OCI-M2 (cell line): ENCODE results near the gene LAMA4.
"Not testable (repeated sequence)": the region's sequence is repeated elsewhere in the genome, so short reads cannot be mapped to it uniquely, and the experiment has no call there.

ENCODE experiments used
- DNase-seq: peaks from one replicate; lab custom pipeline; 2025; ENCODE audit not compliant: unreplicated experiment; lab: John Stamatoyannopoulos, UW

LAMA4 gene

DNA sequence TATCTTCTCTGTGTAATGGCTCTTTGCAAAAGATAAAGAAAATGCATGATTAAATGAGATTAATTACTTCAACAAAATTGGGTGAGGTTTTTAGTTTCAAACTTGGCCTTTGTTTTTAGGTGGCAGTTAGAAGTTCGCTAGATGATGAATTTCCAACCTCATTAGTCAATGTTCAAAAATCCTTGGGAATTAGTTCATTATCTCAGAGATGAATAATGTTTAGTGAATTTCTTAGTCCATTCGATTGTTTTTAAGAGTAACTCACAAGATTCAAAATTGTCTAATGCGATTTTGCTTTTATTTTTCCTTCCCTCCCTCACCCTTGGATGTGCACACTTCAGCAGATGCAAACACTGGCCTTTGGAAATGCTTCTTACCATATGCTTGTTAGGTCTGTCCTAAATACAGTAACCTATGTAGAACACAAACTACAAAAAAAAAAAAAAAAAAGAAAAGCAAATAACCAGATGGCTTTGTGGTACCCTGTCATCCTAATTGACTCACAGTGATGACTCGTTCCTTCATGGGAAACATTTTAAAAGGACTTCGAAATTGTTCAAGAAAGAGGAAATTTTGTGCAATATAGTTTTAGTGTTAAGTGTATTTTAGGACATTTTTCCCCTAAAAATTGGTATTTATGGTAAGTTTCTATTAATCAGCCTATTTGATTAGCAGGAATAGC is 100.3 kb downstream of the LAMA4 start:
- no peak for DNase-seq

DNA sequence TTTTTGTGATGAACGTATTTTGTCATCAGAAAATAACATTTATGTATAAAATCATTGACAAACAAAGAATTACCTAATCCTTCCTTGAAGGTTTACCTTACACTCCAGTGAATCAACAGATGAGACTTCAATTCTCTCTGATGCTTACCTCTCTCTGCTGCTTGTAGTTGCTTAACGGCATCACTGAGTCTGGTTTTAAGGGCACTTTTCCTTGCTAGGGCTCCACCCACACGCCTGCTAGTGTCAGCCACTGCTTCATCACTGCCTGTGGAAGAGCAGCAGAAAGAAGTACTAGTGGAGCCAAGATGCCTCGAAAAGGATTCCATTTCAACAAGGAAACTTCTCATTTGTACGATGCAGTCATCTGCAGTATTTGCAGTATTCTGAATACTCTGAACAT is 104.0 kb downstream of the LAMA4 start:
- no peak for DNase-seq

- no peak for DNase-seq
Observed at GRCh38 chr6:112149719-112150263, 104.6 kb downstream of the LAMA4 start.

GRCh38 chr6:112149236-112149635 is 105.1 kb downstream of the LAMA4 start:
- DNase-seq, result no peak

DNA sequence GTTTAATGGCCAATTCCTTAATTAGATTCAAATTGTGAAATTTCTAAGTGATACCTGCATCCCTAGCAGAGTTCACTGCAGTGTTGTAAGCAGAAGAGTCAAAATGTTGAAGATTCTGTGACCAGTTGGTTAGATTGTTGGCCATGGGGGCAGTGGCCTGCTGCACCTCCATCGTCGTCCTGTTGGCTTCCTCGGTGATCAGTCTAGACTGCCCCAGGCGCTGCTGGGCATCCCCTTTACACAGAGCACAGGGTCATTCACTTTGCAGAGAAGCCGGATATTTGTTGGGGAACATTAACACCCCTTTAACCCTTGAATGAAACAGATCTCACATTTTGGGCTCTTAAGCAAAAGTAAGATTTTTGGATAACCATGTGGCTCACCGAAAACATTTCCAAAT is 106.3 kb downstream of the LAMA4 start:
- no peak for DNase-seq

DNA sequence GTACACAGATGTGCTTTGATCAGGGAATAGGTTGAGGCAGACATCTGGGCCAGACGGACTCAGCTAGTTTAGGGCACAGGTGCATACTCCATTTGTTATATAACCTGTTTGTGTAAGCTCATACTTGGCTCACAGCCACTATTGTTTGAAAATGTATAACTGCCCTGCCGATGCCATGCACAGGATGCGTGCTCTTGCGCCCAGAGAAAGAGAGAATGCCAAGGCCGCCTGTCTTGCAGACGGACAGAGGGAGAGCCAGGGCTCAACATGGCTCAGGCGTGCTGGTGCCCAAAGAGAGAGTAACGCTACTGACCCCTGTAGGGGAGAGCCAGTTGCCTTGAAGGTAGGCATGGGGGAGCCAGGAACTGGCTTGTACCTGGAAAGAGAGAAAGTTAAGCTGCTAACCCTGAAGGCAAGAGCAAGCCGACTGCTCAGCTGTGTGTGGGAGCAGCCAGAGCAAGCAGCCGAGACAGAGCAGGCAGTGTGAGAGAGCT is 109.2 kb downstream of the LAMA4 start:
- DNase-seq, result no peak

- DNase-seq, result no peak
Observed at GRCh38 chr6:112144145-112144926, 110.0 kb downstream of the LAMA4 start.

- no peak for DNase-seq
Observed at GRCh38 chr6:112141707-112142106, 112.7 kb downstream of the LAMA4 start.

DNA sequence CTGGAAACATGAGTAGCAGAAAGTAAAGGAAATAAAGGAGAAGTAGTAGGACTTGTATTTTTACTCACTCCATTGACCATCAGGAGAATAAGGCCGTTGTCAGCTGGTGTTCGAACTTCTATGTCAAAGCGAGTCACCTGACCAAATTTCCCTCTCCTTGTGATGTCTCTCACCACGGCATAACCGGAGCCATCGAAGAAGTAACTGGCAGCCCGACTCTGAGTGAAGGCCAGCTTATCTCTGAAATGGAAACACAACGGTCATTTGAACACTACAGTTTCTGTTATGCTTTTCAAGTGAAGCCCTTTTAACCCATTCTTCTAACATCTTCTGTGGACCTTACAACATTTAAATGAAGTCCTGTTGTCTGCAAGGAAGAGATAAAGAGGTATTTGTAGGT is 115.3 kb downstream of the LAMA4 start:
- no peak for DNase-seq

DNA sequence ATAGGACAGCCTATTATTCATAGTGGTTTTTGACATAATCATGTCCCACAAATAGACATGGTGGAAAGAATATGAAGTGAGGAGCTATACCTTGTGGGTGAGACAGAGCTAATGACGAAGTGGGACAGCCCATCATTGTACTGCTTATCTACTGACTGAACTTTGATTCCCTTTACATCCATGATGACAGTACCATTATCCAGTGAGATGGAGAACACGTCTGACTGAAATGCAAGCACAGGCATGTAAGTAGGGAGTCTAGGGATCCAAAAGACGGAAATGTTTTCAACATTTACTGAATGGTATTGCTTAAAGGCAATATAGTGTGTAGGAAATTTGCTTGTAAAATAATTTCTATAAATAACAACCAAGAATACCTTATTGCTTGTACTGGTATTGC is 123.5 kb downstream of the LAMA4 start:
- DNase-seq, result no peak

DNA sequence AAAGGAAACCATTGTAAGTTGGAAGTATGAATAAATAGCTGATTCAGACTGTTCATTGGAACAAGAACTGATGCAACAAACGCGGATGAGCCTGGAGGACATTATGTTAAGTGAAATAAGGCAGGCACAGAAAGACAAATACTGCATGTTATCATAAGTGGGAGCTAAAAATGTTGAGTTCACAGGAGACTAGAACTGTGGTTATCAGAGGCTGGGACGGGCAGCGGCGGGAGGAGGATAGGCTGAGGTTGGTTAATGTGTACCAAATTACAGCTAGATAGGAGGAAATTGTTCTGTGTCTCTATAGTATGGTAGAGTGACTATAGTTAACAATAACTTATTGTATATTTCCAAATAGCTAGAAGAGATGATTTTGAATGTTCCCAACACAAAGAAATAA is 126.2 kb downstream of the LAMA4 start:
- no peak for DNase-seq

DNA sequence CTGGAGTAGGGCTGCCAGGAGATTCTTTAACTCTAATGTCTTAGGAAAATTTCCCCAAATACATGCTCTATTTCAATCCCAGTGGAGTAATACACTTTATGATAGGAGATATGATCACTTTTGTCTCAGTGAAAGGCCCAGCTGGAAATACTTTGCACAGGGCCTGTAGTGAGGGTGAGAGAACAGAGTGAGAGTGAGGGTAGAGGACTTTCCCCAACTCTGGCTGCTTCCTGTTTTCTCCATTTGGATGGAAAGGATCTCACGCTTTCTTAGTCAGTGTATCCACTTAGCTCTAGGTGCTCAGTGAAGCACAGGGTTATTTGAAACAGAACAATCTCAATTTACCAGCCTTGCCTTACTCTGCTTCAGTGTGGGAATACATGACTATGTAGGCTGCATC is 130.4 kb downstream of the LAMA4 start:
- no peak for DNase-seq

DNA sequence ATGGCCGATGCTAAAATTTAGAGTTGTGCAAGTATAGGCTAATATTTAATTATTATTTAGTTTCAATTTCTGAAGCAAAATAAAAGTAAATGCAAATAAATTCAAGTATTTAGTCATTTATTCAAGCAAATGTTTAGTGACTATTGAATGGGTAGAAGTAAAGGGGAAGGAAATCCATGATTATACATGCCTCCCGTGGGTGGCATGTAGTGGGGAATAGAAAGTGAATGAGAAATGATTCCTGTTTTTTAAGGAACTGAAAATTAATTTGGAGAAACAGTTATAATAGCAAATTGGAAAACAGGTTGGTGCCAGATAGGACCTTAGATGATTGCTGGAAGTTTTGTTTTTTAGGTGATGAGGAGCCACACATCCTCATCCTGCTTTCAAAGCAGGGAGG is 131.6 kb downstream of the LAMA4 start:
- no peak for DNase-seq

DNA sequence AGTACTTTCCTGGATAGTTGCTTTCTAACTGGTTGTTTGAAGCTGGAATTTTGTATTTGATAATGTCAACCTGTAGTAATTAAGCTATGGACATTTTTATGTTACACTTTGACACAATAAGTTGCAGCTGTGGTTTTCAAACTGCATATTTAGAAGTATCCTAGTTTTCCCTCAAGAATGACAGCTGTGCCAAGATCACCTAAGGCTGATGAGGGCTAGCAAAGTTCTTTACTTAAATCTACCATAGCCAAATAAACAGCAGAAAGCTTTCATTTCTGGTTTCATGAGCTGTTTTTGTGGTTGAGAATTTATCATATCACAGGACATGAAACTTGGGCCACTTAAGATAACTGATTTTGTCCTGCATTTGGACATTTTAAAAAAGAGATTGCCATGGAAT is 136.3 kb downstream of the LAMA4 start:
- DNase-seq, result no peak

GRCh38 chr6:112117554-112117953 is 136.8 kb downstream of the LAMA4 start:
- DNase-seq, result no peak

DNA sequence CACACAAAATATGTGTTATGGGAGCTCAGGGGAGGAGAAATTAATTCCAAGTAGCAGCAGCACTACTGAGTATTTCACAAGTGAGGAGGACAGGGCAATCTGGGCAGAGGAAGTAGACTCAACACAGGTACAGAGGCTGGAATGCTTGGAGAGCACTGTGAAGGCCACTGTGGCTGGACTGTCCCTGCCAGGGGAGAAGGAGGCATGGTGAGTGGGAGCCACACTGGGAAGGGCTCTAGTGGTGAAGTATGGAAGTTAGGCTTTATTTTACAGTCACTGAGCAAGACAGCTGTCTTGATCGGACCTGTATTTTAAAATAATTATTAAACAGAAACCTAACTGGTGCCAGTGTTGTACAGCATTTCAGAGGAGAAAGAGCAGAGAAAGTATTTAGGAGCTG is 138.1 kb downstream of the LAMA4 start:
- DNase-seq, result no peak

- no peak for DNase-seq
Observed at GRCh38 chr6:112114577-112115223, 139.7 kb downstream of the LAMA4 start.

- no peak for DNase-seq
Observed at GRCh38 chr6:112113918-112114317, 140.4 kb downstream of the LAMA4 start.

- no peak for DNase-seq
Observed at GRCh38 chr6:112113431-112113830, 140.9 kb downstream of the LAMA4 start.

DNA sequence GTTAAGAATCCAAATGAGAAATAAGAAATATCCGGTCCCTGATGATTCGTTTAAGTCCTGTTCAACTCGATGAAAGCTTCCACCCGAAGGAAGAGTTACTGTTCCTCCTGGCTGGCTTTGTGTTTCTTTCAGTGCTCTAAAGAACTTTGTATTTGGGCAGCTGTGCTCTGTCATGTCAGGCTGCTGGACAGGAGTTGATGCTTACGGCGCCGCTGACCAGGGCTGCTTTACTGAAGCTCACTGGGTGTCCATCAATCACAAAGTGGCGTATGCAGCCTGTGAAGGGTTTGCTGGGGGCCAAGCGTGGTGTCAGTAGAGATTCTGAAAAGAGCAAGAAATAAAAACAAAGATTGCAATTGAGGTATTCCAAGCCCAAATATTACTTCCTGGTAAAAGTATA is 145.1 kb downstream of the LAMA4 start:
- no peak for DNase-seq

- no peak for DNase-seq
Observed at GRCh38 chr6:112106562-112106961, 147.8 kb downstream of the LAMA4 start.

GRCh38 chr6:112106026-112106425 is 148.3 kb downstream of the LAMA4 start:
- DNase-seq, result not testable (repeated sequence)
